ENCODE data around the gene EXOSC2. TPM values are rescaled to one million over a fixed set of nuclear protein-coding genes. Genes with fewer than 3 reads are reported as not detected.

The EXOSC2 gene
- total RNA-seq, 2 donors from 2014 or later, result 13.6 to 34.2 TPM

GRCh38 chr9:130712564-130713285 lies 19.1 kb downstream of the EXOSC2 start:
- intact Hi-C loops (cut with DNase I), result no loop called here
- peak; percentile 98 for DNase-seq
- peaks cover 4% of the 10 kb centered on the region for H3K4me1 ChIP-seq
- H3K4me3 ChIP-seq, result peak overlapping the region; percentile 99
- peak overlapping the region; percentile 88 to 93 for H3K9ac ChIP-seq (ENCODE audit: low read depth in 2 of 2, low read length in 2 of 2)
- peak overlapping the region; percentile 99 for H3K27ac ChIP-seq
- H3K9me3 ChIP-seq, result no peaks in the 10 kb centered on the region
- H3K36me3 ChIP-seq, result no peaks in the 10 kb centered on the region
- H3K27me3 ChIP-seq, result no peaks in the 10 kb centered on the region
- TF ChIP-seq, protein P1, sequence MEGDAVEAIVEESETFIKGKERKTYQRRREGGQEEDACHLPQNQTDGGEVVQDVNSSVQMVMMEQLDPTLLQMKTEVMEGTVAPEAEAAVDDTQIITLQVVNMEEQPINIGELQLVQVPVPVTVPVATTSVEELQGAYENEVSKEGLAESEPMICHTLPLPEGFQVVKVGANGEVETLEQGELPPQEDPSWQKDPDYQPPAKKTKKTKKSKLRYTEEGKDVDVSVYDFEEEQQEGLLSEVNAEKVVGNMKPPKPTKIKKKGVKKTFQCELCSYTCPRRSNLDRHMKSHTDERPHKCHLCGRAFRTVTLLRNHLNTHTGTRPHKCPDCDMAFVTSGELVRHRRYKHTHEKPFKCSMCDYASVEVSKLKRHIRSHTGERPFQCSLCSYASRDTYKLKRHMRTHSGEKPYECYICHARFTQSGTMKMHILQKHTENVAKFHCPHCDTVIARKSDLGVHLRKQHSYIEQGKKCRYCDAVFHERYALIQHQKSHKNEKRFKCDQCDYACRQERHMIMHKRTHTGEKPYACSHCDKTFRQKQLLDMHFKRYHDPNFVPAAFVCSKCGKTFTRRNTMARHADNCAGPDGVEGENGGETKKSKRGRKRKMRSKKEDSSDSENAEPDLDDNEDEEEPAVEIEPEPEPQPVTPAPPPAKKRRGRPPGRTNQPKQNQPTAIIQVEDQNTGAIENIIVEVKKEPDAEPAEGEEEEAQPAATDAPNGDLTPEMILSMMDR (IDR thresholded peaks at IDR 0.05), result no peak

DNA sequence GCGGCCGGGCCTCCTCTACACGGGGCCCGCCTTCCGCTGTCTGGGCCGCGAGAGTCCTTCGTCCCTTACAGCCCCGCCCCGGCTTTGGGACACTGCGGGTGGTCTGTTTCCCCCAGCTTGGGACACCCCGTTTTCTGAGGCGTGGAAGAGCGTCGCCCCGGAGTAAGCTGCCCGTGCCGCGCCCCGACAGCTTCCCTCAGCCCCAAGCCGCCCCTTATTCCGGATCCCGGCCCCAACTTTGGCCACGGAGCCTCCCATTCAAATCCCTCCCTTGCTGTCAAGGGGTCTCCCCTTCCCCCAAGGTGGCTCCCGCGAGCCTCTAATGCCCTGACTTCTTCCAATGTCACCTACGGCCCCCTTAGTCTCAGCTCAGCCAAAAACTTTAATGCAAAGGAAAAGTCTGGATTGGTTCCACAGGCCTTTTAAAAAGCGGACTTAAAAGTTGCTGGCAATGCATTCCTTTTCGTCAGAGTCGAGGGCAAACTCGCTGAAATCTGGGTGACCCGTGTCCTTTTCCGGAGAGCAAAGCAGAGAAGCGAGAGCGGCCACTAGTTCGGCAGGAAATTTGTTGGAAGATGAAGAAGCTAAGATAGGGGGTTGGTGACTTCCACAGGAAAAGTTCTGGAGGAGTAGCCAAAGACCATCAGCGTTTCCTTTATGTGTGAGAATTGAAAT lies 19.8 kb downstream of the EXOSC2 start:
- H3K36me3 ChIP-seq, result no peaks in the 10 kb centered on the region
- peak overlapping the region; percentile 88 to 93 for H3K9ac ChIP-seq (ENCODE audit: low read depth in 2 of 2, low read length in 2 of 2)
- TF ChIP-seq, protein P1 (IDR thresholded peaks at IDR 0.05), result no peak
- peak; percentile 54 for DNase-seq
- no peaks in the 10 kb centered on the region for H3K27me3 ChIP-seq
- no peaks in the 10 kb centered on the region for H3K9me3 ChIP-seq
- peaks cover 4% of the 10 kb centered on the region for H3K4me1 ChIP-seq
- H3K4me3 ChIP-seq, result peak overlapping the region; percentile 99
- H3K27ac ChIP-seq, result peak overlapping the region; percentile 99
- intact Hi-C loops (cut with DNase I), result no loop called here

- TF ChIP-seq, protein P1 (IDR thresholded peaks at IDR 0.05), result no peak
- H3K4me1 ChIP-seq, result peaks cover 4% of the 10 kb centered on the region
- DNase-seq, result no peak
- H3K9me3 ChIP-seq, result no peaks in the 10 kb centered on the region
- intact Hi-C loops (cut with DNase I), result no loop called here
- H3K4me3 ChIP-seq, result peak overlapping the region; percentile 99
- H3K27ac ChIP-seq, result peak overlapping the region; percentile 99
- no peaks in the 10 kb centered on the region for H3K36me3 ChIP-seq
- H3K27me3 ChIP-seq, result no peaks in the 10 kb centered on the region
- H3K9ac ChIP-seq (ENCODE audit: low read depth in 2 of 2, low read length in 2 of 2), result peak overlapping the region in 1 of 2 donors; percentile 88
Measured at GRCh38 chr9:130714586-130715110, 21.1 kb downstream of the EXOSC2 start.

DNA sequence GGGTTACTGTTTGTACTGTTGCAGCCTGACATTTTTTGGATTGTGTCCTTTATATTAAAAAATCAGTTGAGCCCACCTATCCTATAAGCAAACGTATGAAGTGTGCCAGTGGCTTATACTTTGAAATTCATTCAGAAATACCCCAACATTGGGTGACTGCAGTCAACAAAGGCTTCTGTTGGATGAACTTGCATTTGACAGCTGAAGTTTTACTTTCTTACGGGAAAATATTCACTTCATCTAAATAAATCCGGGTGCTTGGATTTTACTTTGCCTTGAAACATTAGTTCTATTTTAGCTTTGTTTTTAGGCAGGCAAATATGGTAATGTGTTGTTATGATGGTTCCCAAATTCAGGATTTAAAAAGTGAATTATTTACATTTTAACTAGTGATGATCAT lies 21.7 kb downstream of the EXOSC2 start:
- H3K27ac ChIP-seq, result peak overlapping the region; percentile 99

GRCh38 chr9:130718562-130718961 lies 25.0 kb downstream of the EXOSC2 start:
- TF ChIP-seq, protein P1 (IDR thresholded peaks at IDR 0.05), result no peak
- intact Hi-C loops (cut with DNase I), result no loop called here
- no peak overlapping the region for H3K9ac ChIP-seq (ENCODE audit: low read depth in 2 of 2, low read length in 2 of 2)
- no peaks in the 10 kb centered on the region for H3K27me3 ChIP-seq
- no peaks in the 10 kb centered on the region for H3K4me1 ChIP-seq
- no peak for DNase-seq
- no peaks in the 10 kb centered on the region for H3K36me3 ChIP-seq
- no peaks in the 10 kb centered on the region for H3K9me3 ChIP-seq
- H3K4me3 ChIP-seq, result no peak overlapping the region
- H3K27ac ChIP-seq, result no peak overlapping the region

More for the DNA sequence above, 21.7 kb downstream of the EXOSC2 start:
- Histone ChIP-seq H3K36me3 (no peaks in the 10 kb centered on the region), H3K4me1 (peaks cover 4% of the 10 kb centered on the region), H3K27me3 (no peaks in the 10 kb centered on the region), H3K4me3 (peak overlapping the region; percentile 99), H3K9ac (ENCODE audit: low read depth in 2 of 2, low read length in 2 of 2) (peak overlapping the region in 1 of 2 donors; percentile 88), H3K9me3 (no peaks in the 10 kb centered on the region)
- no peak for DNase-seq
- TF ChIP-seq, protein P1 (IDR thresholded peaks at IDR 0.05), result no peak
- intact Hi-C loops (cut with DNase I), result no loop called here

Data from colonic mucosa (tissue), 4 donors.